Stimulated activated CD4-positive, alpha-beta T cell treated with anti-CD3 and anti-CD28 coated beads, TNF-alpha, amount 100 ng/mL, for 48 hours (primary cell): ENCODE measurements around the gene PPME1.

ENCODE experiments used
- DNase-seq, 3 donors: peaks; one replicate each; pipeline ENCODE4 v3.0.0-alpha.2; 2020; ENCODE audit warnings: low read depth in 3 of 3

The PPME1 gene

DNA sequence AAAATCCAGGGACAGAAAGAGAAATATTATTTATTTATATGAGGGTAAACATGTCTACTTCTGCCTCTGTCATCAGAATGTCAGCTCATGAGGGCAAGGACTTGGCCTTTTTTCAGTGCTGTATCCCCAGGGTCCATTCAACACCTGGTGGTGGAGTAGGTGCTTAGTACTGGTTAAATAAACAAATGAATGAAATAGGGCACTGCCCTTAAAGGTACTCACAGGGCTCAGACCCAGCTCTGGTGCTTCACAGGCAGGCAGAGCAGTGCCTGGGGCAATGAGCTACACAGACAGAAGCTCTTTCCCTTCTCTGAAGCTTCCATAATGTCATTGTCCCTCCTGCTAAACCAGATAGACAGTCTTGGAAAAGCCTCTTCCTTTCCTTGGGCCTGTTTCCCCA, 109.4 kb downstream of the PPME1 start:
- DNase-seq = no peak

DNA sequence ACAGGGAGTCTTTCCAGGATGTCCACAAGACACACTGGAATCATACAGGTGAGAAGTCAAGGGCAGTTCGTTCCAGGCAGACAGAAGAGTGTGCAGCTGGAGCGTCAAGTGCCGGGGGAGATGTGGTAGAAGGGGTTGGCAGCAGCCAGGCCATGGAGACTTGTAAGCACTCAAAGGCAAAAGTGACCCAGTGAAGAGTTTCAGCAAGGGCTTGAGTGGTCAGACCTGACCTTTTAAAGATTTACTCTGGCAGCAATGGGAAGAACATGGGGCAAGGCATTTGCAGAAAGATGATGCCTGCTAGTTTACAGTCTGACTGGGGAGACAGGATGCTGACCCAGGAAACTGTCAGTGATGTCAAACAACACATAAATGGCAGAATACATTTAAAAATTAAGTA, 111.3 kb downstream of the PPME1 start:
- DNase-seq = no peak

DNA sequence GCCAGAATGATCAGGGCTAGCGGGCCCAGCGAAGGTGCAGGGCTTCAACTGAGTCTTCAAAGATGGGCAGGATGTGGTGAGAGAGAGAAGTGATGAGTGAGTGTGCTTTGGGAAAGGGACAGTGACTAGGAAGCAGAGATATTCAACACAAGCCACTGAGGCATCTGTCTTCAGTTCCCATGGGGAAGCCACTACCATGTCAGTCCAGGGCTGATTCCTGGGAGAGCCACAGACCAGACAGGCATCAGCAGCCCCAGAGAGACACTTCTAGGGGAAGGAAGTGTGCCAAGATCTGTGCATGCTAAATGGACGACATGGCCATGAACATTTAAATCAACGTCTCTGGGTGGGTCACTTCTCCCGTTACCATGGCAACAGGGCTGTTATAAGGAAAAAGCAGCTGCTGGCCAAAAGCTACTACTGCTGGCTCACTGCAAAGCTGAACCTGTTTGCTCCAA, 111.9 kb downstream of the PPME1 start:
- no peak for DNase-seq

DNA sequence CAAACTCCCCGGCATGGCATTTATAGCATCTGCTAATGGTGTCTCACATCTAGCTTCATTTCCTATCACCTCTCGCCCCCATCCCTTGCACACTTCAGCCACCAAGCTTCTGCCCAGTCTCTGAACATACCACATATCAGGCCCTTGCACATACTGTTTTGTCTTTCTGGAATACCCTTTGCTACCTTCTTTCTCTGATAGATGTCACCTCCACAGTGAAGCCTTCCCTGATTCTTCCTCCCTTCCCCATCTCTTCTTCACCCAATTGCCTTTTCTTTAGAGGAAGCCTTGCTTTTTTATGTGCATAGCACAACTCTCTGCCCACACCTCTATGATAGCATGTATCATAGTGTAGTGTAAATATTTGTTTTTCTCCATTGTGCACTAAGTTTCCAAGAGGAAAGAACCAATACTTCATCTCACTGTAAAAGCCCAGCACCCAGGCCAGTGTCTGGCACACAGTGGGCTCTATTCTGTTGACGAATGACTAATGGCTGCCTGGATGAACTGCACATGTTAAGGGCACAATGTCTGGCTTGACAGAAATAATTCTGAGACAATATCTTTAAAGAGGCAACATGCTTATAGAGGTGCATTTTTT, 112.6 kb downstream of the PPME1 start:
- DNase-seq = no peak

DNA sequence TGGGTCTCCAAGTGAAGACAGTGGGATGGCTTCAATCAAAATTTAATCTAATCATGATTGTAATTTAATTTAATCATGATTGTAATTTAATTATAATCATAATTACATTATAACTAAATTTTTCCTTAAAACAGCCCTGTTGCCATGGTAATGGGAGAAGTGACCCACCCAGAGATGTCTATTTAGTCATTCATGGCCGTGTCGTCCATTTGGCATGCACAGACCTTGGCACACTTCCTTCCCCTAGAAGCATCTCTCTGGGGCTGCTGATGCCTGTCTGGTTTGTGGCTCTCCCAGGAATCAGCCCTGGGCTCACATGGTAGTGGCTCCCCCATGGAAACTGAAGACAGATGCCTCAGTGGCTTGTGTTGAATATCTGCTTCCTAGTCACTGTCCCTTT, 113.4 kb downstream of the PPME1 start:
- no peak for DNase-seq

DNA sequence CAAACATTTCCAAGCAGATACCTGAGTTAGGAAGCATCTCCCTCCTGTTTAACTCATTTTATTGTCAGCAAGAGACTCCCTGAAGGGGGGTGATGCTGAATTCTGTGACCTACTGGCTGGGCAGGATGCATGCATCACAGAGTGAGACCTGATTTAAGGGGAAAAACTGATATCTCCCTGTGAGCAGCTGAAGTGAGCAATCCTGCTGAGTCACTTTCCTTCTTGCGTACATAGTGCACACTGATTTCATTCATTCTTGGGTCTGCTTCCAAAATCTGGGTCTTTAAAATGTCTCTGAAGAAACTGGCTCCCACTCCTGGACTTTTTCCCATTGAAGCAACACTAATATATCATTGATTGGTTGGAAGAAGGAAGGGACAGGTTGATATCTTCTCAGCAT, 117.1 kb downstream of the PPME1 start:
- no peak for DNase-seq

DNA sequence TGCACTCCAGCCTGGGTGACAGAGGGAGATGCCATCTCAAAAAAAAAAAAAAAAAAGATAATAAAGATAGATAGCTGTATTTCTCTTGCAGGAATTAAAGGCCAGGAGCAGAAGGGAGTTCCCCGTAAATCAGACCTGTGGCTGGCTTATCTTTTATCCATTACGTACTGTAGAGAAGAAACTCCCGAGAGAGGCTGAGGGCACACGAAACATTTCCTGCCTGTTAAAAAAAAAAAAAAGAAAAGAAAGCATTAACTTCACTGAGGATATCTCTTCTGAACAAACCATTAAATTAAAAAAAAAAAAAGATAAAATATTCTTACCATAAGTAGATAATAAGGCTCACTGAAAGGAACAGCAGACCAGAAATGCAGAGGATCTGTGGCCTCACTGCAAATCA, 117.8 kb downstream of the PPME1 start:
- no peak for DNase-seq

DNA sequence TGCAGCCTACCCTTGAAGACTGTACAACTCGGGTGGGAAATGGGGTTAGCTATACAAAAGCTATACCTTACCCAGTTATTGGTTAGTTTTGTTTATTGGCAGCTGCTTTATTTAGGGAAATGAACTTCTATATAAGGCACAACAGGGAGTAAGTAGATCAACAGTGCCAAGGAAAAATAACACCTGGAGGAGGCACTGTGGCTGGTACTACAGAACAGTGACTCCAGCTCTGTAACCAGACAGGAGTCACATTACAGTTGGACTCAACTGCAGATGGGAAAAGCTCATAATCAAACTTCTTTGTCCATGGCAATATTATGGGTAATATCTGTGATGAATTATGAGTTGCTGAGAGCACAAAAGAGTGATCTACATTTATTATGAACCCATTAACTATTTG, 126.4 kb downstream of the PPME1 start:
- no peak for DNase-seq

DNA sequence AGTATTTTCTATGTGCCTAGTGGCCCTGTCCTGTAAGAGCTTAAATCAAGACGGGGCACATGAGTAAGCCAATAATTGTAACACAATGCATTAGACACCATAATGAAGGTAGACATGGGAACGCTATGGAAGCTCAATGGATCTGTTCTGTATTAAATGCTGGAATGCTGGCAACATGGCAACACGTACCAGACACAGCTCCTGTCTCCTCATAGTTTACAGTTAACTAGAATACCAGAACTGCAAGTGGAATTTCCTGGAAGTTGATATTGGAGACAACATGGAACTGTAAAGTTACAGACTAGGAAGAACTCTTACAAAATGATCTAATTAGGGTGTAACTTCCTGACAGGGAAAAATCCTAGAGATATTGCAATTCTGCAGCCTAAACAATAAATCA, 127.9 kb downstream of the PPME1 start:
- DNase-seq = no peak
